RPMI8226 (cell line): ENCODE results near the gene TRPM5.

Source experiments
- DNase-seq: peaks from one replicate; pipeline ENCODE4 v3.0.0-alpha.2; 2015

TRPM5 gene

GRCh38 chr11:2420502-2421225, 23.6 kb downstream of the TRPM5 start:
- DNase-seq, result peak; percentile 79

- peak; percentile 77 for DNase-seq
Observed at GRCh38 chr11:2419638-2420501, 24.4 kb downstream of the TRPM5 start.

GRCh38 chr11:2418693-2419360, 25.5 kb downstream of the TRPM5 start:
- DNase-seq, result no peak

- DNase-seq, result no peak
Observed at GRCh38 chr11:2417856-2418692, 26.2 kb downstream of the TRPM5 start.

GRCh38 chr11:2416765-2417164, 27.5 kb downstream of the TRPM5 start:
- no peak for DNase-seq

GRCh38 chr11:2415601-2416380, 28.5 kb downstream of the TRPM5 start:
- no peak for DNase-seq

GRCh38 chr11:2415171-2415570, 29.1 kb downstream of the TRPM5 start:
- no peak for DNase-seq

GRCh38 chr11:2414616-2415015, 29.7 kb downstream of the TRPM5 start:
- no peak for DNase-seq

GRCh38 chr11:2413742-2414579, 30.4 kb downstream of the TRPM5 start:
- DNase-seq, result peak; percentile 23

GRCh38 chr11:2412323-2412722, 32.0 kb downstream of the TRPM5 start:
- DNase-seq, result no peak

GRCh38 chr11:2411446-2412305, 32.6 kb downstream of the TRPM5 start:
- DNase-seq, result no peak

- DNase-seq, result no peak
Observed at GRCh38 chr11:2410616-2411015, 33.7 kb downstream of the TRPM5 start.

GRCh38 chr11:2409611-2410468, 34.5 kb downstream of the TRPM5 start:
- no peak for DNase-seq

- no peak for DNase-seq
Observed at GRCh38 chr11:2409126-2409525, 35.2 kb downstream of the TRPM5 start.

- DNase-seq, result no peak
Observed at GRCh38 chr11:2408671-2409070, 35.6 kb downstream of the TRPM5 start.

GRCh38 chr11:2406878-2407410, 37.4 kb downstream of the TRPM5 start:
- DNase-seq, result peak; percentile 53

- no peak for DNase-seq
Observed at GRCh38 chr11:2406451-2406850, 37.9 kb downstream of the TRPM5 start.

GRCh38 chr11:2404735-2405196, 39.5 kb downstream of the TRPM5 start:
- DNase-seq, result no peak
